Measurements from ENCODE around the gene NOTUM. TPM values are rescaled to one million over a fixed set of nuclear protein-coding genes. Genes with fewer than 3 reads are reported as not detected.

Gene NOTUM
- total RNA-seq, 2 experiments from 2014 or later: 0.88 to 4.4 TPM

- POLR2A ChIA-PET: no interaction called here
- no peaks in the 10 kb centered on the region for H3K79me2 ChIP-seq (ENCODE audit: insufficient read depth, low read depth, low read length)
- intact Hi-C loops (cut with micrococcal nuclease; ENCODE audit: unreplicated experiment): no loop called here
- DNase-seq (ENCODE audit: low spot score): no peak
- no TSS peak for BruUV-seq (replicated peaks)
- H3K4me1 ChIP-seq (ENCODE audit: insufficient read depth, low read length, poor library complexity, severe bottlenecking): no peaks in the 10 kb centered on the region
- no peaks in the 10 kb centered on the region for H3K9me2 ChIP-seq (ENCODE audit: insufficient read depth, low read length)
- no peak overlapping the region for H3K4me3 ChIP-seq (ENCODE audit: low read depth, low read length, poor library complexity, severe bottlenecking)
- CTCF ChIA-PET (ENCODE audit: unreplicated experiment): no interaction called here
- no peak overlapping the region for H3K4me2 ChIP-seq (ENCODE audit: low read length)
- TF ChIP-seq, protein P1, sequence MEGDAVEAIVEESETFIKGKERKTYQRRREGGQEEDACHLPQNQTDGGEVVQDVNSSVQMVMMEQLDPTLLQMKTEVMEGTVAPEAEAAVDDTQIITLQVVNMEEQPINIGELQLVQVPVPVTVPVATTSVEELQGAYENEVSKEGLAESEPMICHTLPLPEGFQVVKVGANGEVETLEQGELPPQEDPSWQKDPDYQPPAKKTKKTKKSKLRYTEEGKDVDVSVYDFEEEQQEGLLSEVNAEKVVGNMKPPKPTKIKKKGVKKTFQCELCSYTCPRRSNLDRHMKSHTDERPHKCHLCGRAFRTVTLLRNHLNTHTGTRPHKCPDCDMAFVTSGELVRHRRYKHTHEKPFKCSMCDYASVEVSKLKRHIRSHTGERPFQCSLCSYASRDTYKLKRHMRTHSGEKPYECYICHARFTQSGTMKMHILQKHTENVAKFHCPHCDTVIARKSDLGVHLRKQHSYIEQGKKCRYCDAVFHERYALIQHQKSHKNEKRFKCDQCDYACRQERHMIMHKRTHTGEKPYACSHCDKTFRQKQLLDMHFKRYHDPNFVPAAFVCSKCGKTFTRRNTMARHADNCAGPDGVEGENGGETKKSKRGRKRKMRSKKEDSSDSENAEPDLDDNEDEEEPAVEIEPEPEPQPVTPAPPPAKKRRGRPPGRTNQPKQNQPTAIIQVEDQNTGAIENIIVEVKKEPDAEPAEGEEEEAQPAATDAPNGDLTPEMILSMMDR (conservative IDR thresholded peaks at IDR 0.05; ENCODE audit: low read length): no peak
- TF ChIP-seq EZH2phosphoT487 (IDR thresholded peaks at IDR 0.05; ENCODE audit: borderline replicate concordance, low read depth, low read length): no peak
- H3K27ac ChIP-seq (ENCODE audit: low read depth, low read length, poor library complexity, severe bottlenecking): no peak overlapping the region
- no peaks in the 10 kb centered on the region; the same call in 1 of the 2 replicates for H4K20me1 ChIP-seq (ENCODE audit: insufficient read depth, low read length)
- H3K36me3 ChIP-seq (ENCODE audit: insufficient read depth, low read length): peaks cover 48% of the 10 kb centered on the region; the same call in 1 of the 2 replicates
- H2AFZ ChIP-seq (ENCODE audit: low read length): no peak overlapping the region
- no peaks in the 10 kb centered on the region for H3K9me3 ChIP-seq (ENCODE audit: low read length)
Observed at GRCh38 chr17:81903415-81903831, 57.6 kb downstream of the NOTUM start.

DNA sequence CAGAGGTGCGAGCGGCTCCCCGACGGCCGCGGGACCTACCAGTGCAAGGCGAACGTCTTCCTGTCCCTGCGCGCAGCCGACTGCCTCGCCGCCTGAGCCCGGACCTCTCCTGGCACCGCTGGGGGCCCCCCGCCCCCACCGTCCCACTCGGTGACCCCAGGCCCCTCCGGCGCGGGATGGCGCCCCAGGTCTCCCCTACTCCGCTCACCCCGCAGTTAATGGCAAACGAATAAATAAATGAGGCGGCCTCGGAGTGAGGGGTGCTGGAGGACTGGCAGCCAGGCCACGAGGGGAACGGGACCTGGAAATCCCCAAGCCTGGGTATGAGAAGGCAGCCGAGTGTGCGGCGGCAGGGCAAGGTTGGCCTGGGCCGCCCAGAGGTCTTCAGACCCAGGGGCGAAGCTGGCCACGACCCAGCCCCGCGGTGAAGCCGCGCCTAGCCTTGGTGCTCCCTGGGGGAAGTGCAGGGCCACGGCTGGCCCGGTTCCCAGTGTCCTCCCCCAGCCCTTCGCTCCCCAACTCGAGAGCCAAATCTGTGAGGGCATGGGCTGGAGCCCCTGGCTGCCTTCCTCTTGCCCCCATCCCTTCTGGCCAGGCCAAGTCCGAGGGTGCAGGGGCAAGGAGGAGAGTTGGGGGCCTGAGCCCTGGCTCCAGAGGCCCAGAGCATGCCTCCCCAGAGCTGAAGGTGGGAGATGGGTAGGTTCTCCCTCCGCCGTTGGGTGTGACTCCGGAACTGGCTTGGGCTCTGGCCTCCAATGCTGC is 58.2 kb downstream of the NOTUM start:
- ChIA-PET POLR2A (no interaction called here), CTCF (ENCODE audit: unreplicated experiment) (no interaction called here)
- no peak for DNase-seq (ENCODE audit: low spot score)
- Histone ChIP-seq H4K20me1 (ENCODE audit: insufficient read depth, low read length) (no peaks in the 10 kb centered on the region; the same call in 1 of the 2 replicates), H3K4me3 (ENCODE audit: low read depth, low read length, poor library complexity, severe bottlenecking) (no peak overlapping the region), H3K27ac (ENCODE audit: low read depth, low read length, poor library complexity, severe bottlenecking) (no peak overlapping the region), H2AFZ (ENCODE audit: low read length) (no peak overlapping the region), H3K4me1 (ENCODE audit: insufficient read depth, low read length, poor library complexity, severe bottlenecking) (no peaks in the 10 kb centered on the region), H3K9me3 (ENCODE audit: low read length) (no peaks in the 10 kb centered on the region), H3K4me2 (ENCODE audit: low read length) (no peak overlapping the region), H3K9me2 (ENCODE audit: insufficient read depth, low read length) (no peaks in the 10 kb centered on the region), H3K36me3 (ENCODE audit: insufficient read depth, low read length) (peaks cover 48% of the 10 kb centered on the region), H3K79me2 (ENCODE audit: insufficient read depth, low read depth, low read length) (no peaks in the 10 kb centered on the region)
- intact Hi-C loops (cut with micrococcal nuclease; ENCODE audit: unreplicated experiment): no loop called here
- TF ChIP-seq, protein P1 (conservative IDR thresholded peaks at IDR 0.05; ENCODE audit: low read length): no peak
- no peak for TF ChIP-seq EZH2phosphoT487 (IDR thresholded peaks at IDR 0.05; ENCODE audit: borderline replicate concordance, low read depth, low read length)
- no TSS peak for BruUV-seq (replicated peaks)

Other genes starting within 250 kb of the NOTUM start
- gene SLC25A10, start 248.9 kb downstream of the NOTUM start, total RNA-seq (2014; rRNA removed; shearing (Covaris generic)): 46.3 and 46.9 TPM in 2 replicates
- 41.3 and 45.6 TPM in 2 replicates for gene SLC25A10, start 248.9 kb downstream of the NOTUM start, total RNA-seq (2022)
- not detected in 2 replicates for gene GCGR, start 157.0 kb downstream of the NOTUM start, total RNA-seq (2014; rRNA removed; shearing (Covaris generic))
- not detected in 2 replicates for gene GCGR, start 157.0 kb downstream of the NOTUM start, total RNA-seq (2022)
- gene MCRIP1, start 127.9 kb downstream of the NOTUM start, total RNA-seq (2014; rRNA removed; shearing (Covaris generic)): 249 and 288 TPM in 2 replicates
- 170 and 180 TPM in 2 replicates for gene MCRIP1, start 127.9 kb downstream of the NOTUM start, total RNA-seq (2022)
- not detected in 2 replicates for gene PPP1R27, start 126.1 kb downstream of the NOTUM start, total RNA-seq (2014; rRNA removed; shearing (Covaris generic))
- gene PPP1R27, start 126.1 kb downstream of the NOTUM start, total RNA-seq (2022): not detected in 2 replicates
- gene P4HB, start 100.7 kb downstream of the NOTUM start, total RNA-seq (2014; rRNA removed; shearing (Covaris generic)): 388 and 393 TPM in 2 replicates
- 502 and 577 TPM in 2 replicates for gene P4HB, start 100.7 kb downstream of the NOTUM start, total RNA-seq (2022)
- 233 and 265 TPM in 2 replicates for gene ARHGDIA, start 89.8 kb downstream of the NOTUM start, total RNA-seq (2014; rRNA removed; shearing (Covaris generic))
- 663 and 715 TPM in 2 replicates for gene ARHGDIA, start 89.8 kb downstream of the NOTUM start, total RNA-seq (2022)
- 474 and 621 TPM in 2 replicates for gene ALYREF, start 69.6 kb downstream of the NOTUM start, total RNA-seq (2014; rRNA removed; shearing (Covaris generic))
- 377 and 431 TPM in 2 replicates for gene ALYREF, start 69.6 kb downstream of the NOTUM start, total RNA-seq (2022)
- gene ANAPC11, start 69.5 kb downstream of the NOTUM start, total RNA-seq (2014; rRNA removed; shearing (Covaris generic)): 265 and 315 TPM in 2 replicates
- 225 and 227 TPM in 2 replicates for gene ANAPC11, start 69.5 kb downstream of the NOTUM start, total RNA-seq (2022)
- 3.2 and 3.9 TPM in 2 replicates for gene NPB, start 58.9 kb downstream of the NOTUM start, total RNA-seq (2014; rRNA removed; shearing (Covaris generic))
- 2.5 and 2.8 TPM in 2 replicates for gene NPB, start 58.9 kb downstream of the NOTUM start, total RNA-seq (2022)
- 70.1 and 70.4 TPM in 2 replicates for gene PCYT2, start 49.8 kb downstream of the NOTUM start, total RNA-seq (2014; rRNA removed; shearing (Covaris generic))
- 104 and 108 TPM in 2 replicates for gene PCYT2, start 49.8 kb downstream of the NOTUM start, total RNA-seq (2022)
- 43.3 and 49.1 TPM in 2 replicates for gene SIRT7, start 43.0 kb downstream of the NOTUM start, total RNA-seq (2014; rRNA removed; shearing (Covaris generic))
- 57.6 and 69.3 TPM in 2 replicates for gene SIRT7, start 43.0 kb downstream of the NOTUM start, total RNA-seq (2022)
- gene MAFG, start 33.5 kb downstream of the NOTUM start, total RNA-seq (2014; rRNA removed; shearing (Covaris generic)): 16.9 and 22.7 TPM in 2 replicates
- gene MAFG, start 33.5 kb downstream of the NOTUM start, total RNA-seq (2022): 30.1 and 33.6 TPM in 2 replicates
- gene PYCR1, start 23.9 kb downstream of the NOTUM start, total RNA-seq (2014; rRNA removed; shearing (Covaris generic)): 211 and 239 TPM in 2 replicates
- 165 and 173 TPM in 2 replicates for gene PYCR1, start 23.9 kb downstream of the NOTUM start, total RNA-seq (2022)
- gene MYADML2, start 14.0 kb downstream of the NOTUM start, total RNA-seq (2014; rRNA removed; shearing (Covaris generic)): 0.19 TPM in 1 of 2 replicates, not detected in the other
- not detected in 2 replicates for gene MYADML2, start 14.0 kb downstream of the NOTUM start, total RNA-seq (2022)
- gene ASPSCR1, start 16.4 kb upstream of the NOTUM start, total RNA-seq (2014; rRNA removed; shearing (Covaris generic)): 66.7 and 89.1 TPM in 2 replicates
- 77.8 and 81.8 TPM in 2 replicates for gene ASPSCR1, start 16.4 kb upstream of the NOTUM start, total RNA-seq (2022)
- 249 and 251 TPM in 2 replicates for gene CENPX, start 61.7 kb upstream of the NOTUM start, total RNA-seq (2014; rRNA removed; shearing (Covaris generic))
- gene CENPX, start 61.7 kb upstream of the NOTUM start, total RNA-seq (2022): 107 and 130 TPM in 2 replicates
- gene LRRC45, start 62.1 kb upstream of the NOTUM start, total RNA-seq (2014; rRNA removed; shearing (Covaris generic)): 52.0 and 62.6 TPM in 2 replicates
- 40.9 and 41.2 TPM in 2 replicates for gene LRRC45, start 62.1 kb upstream of the NOTUM start, total RNA-seq (2022)
- 15.7 and 24.4 TPM in 2 replicates for gene RAC3, start 70.5 kb upstream of the NOTUM start, total RNA-seq (2014; rRNA removed; shearing (Covaris generic))
- 15.1 and 16.4 TPM in 2 replicates for gene RAC3, start 70.5 kb upstream of the NOTUM start, total RNA-seq (2022)
- gene DCXR, start 76.5 kb upstream of the NOTUM start, total RNA-seq (2014; rRNA removed; shearing (Covaris generic)): 138 and 147 TPM in 2 replicates
- 132 and 138 TPM in 2 replicates for gene DCXR, start 76.5 kb upstream of the NOTUM start, total RNA-seq (2022)
- 50.5 and 59.4 TPM in 2 replicates for gene RFNG, start 90.6 kb upstream of the NOTUM start, total RNA-seq (2014; rRNA removed; shearing (Covaris generic))
- 41.3 and 47.3 TPM in 2 replicates for gene RFNG, start 90.6 kb upstream of the NOTUM start, total RNA-seq (2022)
- 137 and 169 TPM in 2 replicates for gene GPS1, start 90.7 kb upstream of the NOTUM start, total RNA-seq (2014; rRNA removed; shearing (Covaris generic))
- gene GPS1, start 90.7 kb upstream of the NOTUM start, total RNA-seq (2022): 123 and 133 TPM in 2 replicates
- 374 and 388 TPM in 2 replicates for gene DUS1L, start 104.6 kb upstream of the NOTUM start, total RNA-seq (2014; rRNA removed; shearing (Covaris generic))
- 300 and 320 TPM in 2 replicates for gene DUS1L, start 104.6 kb upstream of the NOTUM start, total RNA-seq (2022)
- 94.4 and 111 TPM in 2 replicates for gene FASN, start 137.0 kb upstream of the NOTUM start, total RNA-seq (2014; rRNA removed; shearing (Covaris generic))
- 299 and 364 TPM in 2 replicates for gene FASN, start 137.0 kb upstream of the NOTUM start, total RNA-seq (2022)